Endothelial cell (in vitro differentiated cells): Measurements from ENCODE around the gene GREB1L. TPM values are rescaled to one million over a fixed set of nuclear protein-coding genes. Genes with fewer than 3 reads are reported as not detected.

Source experiments
- DNase-seq: peaks from one replicate; pipeline ENCODE4 v3.0.0; 2021; ENCODE audit warnings: low spot score
- H3K27ac Mint-ChIP-seq: one replicate; pipeline ENCODE4 v1.8.0; 2021; ENCODE audit warnings: mixed read lengths, inconsistent platforms; ENCODE audit not compliant: unreplicated experiment
- H3K27me3 Mint-ChIP-seq: one replicate; pipeline ENCODE4 v1.8.0; 2021; ENCODE audit warnings: mild to moderate bottlenecking, moderate library complexity, mixed read lengths, inconsistent platforms; ENCODE audit not compliant: unreplicated experiment
- H3K36me3 Mint-ChIP-seq: one replicate; pipeline ENCODE4 v1.8.0; 2021; ENCODE audit warnings: mild to moderate bottlenecking, low read depth, mixed read lengths, inconsistent platforms; ENCODE audit not compliant: unreplicated experiment
- H3K4me1 Mint-ChIP-seq: one replicate; pipeline ENCODE4 v1.8.0; 2021; ENCODE audit warnings: mild to moderate bottlenecking, mixed read lengths, inconsistent platforms; ENCODE audit not compliant: unreplicated experiment
- H3K4me3 Mint-ChIP-seq: one replicate; pipeline ENCODE4 v1.8.0; 2021; ENCODE audit warnings: mild to moderate bottlenecking, mixed read lengths, inconsistent platforms; ENCODE audit not compliant: unreplicated experiment
- H3K9me3 Mint-ChIP-seq: one replicate; pipeline ENCODE4 v1.8.0; 2021; ENCODE audit warnings: mixed read lengths, inconsistent platforms; ENCODE audit not compliant: unreplicated experiment
- long read RNA-seq: library from polyadenylated mRNA; unstranded; transcript quantifications from one replicate; pipeline ENCODE4 v2.0.0, GENCODE V29; 2020; ENCODE audit not compliant: unreplicated experiment
- total RNA-seq: library from RNA; stranded (reverse); fragmentation: NEBNext Ultra II Directional; extraction: Animal tissue kit (Norgen Biotek cat#: 25700); gene quantifications from one replicate; pipeline ENCODE4 v1.2.1, GENCODE V29; 2021; ENCODE audit not compliant: unreplicated experiment
- TF ChIP-seq, protein P1 (sequence below): fragments of 200-600 bp; sonication (generic); IDR thresholded peaks from one replicate; pipeline ENCODE4 v1.5.0; 2021; ENCODE audit warnings: antibody characterized with exemption; ENCODE audit not compliant: unreplicated experiment

GREB1L gene
- 105 TPM for total RNA-seq
- long read RNA-seq, partial matches to known transcripts, result 0 of 2 reads
- long read RNA-seq, other reads (novel, unspliced or antisense), result 2 of 2 reads

DNA sequence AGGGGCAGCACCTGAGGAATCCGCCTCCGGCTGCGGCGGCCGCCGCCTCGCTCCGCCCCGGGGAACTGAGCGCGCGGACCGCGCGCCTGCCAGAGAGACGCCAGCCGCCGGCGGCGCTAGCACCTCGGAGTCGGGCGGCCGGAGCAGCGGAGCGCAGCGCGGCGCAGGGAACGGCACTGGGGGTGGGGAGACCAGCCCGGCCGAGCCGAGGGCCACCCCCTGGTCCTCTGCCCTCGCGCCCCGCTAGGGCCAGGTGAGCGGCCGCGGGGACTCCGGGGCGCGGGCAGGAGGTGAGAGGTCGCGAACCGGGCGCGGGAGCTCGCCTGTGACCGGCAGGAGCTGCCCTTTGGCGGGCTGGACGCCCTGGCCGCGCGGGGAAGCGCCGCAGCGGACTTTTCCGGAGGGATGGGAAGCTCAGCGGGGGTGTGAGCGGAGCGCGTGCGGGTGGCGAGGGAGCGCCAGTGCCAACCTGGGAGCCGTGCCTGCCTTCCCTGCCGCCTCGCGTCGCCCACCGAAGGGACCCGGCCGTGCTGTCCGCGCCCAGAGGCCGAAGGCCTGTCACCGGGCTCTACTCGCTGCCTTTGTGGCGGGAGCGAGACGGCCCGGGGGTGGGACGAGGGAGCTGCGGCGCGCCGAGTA lies at the start of gene GREB1L:
TSS of gene GREB1L (plus strand) at position 92 of the 639 bp plus-strand sequence. CDS start 141,287 bp downstream, outside the sequence.
- peaks cover 16% of the 10 kb centered on the region for H3K27me3 Mint-ChIP-seq
- DNase-seq, result peak; percentile 85
- peaks cover 19% of the 10 kb centered on the region for H3K4me1 Mint-ChIP-seq
- H3K4me3 Mint-ChIP-seq, result peak within 1 kb of the TSS; percentile 98
- TF ChIP-seq, protein P1, sequence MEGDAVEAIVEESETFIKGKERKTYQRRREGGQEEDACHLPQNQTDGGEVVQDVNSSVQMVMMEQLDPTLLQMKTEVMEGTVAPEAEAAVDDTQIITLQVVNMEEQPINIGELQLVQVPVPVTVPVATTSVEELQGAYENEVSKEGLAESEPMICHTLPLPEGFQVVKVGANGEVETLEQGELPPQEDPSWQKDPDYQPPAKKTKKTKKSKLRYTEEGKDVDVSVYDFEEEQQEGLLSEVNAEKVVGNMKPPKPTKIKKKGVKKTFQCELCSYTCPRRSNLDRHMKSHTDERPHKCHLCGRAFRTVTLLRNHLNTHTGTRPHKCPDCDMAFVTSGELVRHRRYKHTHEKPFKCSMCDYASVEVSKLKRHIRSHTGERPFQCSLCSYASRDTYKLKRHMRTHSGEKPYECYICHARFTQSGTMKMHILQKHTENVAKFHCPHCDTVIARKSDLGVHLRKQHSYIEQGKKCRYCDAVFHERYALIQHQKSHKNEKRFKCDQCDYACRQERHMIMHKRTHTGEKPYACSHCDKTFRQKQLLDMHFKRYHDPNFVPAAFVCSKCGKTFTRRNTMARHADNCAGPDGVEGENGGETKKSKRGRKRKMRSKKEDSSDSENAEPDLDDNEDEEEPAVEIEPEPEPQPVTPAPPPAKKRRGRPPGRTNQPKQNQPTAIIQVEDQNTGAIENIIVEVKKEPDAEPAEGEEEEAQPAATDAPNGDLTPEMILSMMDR, result peak; percentile 43
- no peak within 1 kb of the TSS for H3K27ac Mint-ChIP-seq
- no peaks in the 10 kb centered on the region for H3K9me3 Mint-ChIP-seq
- peaks cover 8% of the 10 kb centered on the region for H3K36me3 Mint-ChIP-seq

DNA sequence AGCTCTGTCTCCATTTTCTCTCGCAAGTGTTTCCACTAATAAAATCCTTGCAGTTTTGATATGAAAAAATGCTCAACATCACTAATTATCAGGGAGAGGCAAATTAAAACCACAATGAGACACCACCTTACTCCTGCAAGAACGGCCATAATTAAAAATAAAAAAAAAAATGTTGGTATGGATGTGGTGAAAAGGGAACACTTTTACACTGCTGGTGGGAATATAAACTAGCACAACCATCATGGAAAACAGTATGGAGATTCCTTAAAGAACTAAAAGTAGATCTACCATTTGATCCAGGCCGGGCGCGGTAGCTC lies 49.8 kb upstream of the GREB1L start:
- H3K9me3 Mint-ChIP-seq, result no peaks in the 10 kb centered on the region
- H3K36me3 Mint-ChIP-seq, result no peaks in the 10 kb centered on the region
- no peak overlapping the region for H3K4me3 Mint-ChIP-seq
- DNase-seq, result no peak
- H3K27ac Mint-ChIP-seq, result no peak overlapping the region
- H3K4me1 Mint-ChIP-seq, result no peaks in the 10 kb centered on the region
- TF ChIP-seq, protein P1, result no peak
- H3K27me3 Mint-ChIP-seq, result peaks cover 2% of the 10 kb centered on the region

DNA sequence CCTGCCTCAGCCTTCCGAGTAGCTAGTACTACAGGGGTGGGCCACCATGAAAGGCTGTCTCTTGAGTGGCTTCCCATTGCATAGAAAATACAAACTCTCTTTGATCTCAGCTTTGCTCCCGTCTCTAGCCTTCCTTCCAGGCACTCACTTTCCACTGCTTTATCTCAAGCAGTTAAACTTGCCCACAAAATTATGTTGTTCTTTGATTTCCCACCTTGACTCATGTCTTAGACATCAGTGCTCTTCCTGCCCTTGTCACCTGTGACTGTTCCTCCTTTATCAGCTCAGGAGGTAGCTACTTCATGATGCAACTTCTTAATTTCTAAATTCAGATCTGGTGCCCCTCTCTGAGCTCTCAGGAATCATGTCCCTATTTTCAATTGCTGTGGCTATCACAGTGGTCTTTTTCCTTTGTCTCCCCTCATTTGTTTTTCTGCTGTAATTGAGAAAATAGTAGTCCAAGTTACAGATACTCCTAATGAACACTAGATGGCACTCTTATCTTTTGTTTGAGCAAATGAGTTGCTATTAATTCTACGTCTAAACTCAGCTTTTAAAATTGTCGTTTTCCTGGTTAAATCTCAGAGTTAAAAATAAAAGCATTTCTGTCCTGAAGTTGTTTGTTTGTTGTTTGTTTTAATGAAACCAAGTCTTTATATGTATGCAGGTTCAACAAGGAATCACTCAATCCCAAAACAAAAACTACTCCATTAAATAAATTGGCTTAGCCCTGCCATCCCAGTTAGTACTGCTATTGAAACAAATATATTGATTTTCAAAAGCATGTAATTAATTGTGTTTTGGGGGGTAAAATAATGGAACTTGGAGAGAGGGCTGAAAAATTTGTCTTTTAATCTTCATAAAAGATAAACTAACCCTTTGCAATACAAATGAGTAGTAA lies 46.9 kb upstream of the GREB1L start:
- TF ChIP-seq, protein P1, result peak; percentile 88
- H3K4me3 Mint-ChIP-seq, result no peak overlapping the region
- H3K27ac Mint-ChIP-seq, result no peak overlapping the region
- no peaks in the 10 kb centered on the region for H3K4me1 Mint-ChIP-seq
- no peaks in the 10 kb centered on the region for H3K9me3 Mint-ChIP-seq
- no peaks in the 10 kb centered on the region for H3K27me3 Mint-ChIP-seq
- H3K36me3 Mint-ChIP-seq, result no peaks in the 10 kb centered on the region
- DNase-seq, result no peak

DNA sequence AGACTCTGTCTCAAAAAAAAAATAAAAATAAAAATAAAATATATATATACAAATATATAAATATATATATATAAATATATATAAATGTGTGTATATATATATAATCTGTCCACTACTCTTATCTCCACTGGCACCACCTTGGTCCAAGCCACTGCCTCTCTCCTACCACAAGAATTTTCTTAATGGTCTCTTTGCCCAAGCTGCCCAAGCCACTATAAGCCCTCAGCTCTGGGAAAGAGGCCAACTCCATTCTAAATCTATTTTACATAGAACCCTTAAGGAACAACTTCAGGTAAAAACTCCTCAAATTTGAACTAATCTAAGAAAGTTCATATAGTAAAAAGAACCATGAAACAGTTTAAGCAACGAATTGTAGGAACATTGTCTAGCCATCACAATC lies 45.6 kb upstream of the GREB1L start:
- TF ChIP-seq, protein P1, result no peak
- Mint-ChIP-seq H3K36me3 (no peaks in the 10 kb centered on the region), H3K4me3 (no peak overlapping the region), H3K27ac (no peak overlapping the region), H3K9me3 (no peaks in the 10 kb centered on the region), H3K4me1 (no peaks in the 10 kb centered on the region), H3K27me3 (no peaks in the 10 kb centered on the region)
- DNase-seq, result no peak

DNA sequence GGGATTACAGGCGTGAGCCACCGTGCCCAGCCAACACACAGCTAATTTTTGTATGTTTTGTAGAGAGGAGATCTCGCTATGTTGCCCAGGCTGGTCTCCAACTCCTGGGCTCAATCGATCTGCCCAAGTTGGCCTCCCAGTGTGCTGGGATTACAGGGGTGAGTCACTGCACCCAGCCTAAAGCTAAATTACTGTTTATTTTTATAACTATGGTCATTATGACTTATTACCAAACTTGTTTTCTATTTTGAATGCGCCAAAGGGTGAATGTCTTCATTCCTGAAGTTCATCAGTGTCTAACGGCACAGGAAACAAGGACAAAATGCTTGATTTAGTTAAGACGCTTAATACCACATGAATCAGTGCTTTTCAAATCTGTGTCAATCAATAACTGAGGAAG lies 38.9 kb upstream of the GREB1L start:
- Mint-ChIP-seq H3K4me1 (no peaks in the 10 kb centered on the region), H3K4me3 (no peak overlapping the region), H3K27me3 (no peaks in the 10 kb centered on the region), H3K36me3 (no peaks in the 10 kb centered on the region), H3K27ac (no peak overlapping the region), H3K9me3 (no peaks in the 10 kb centered on the region)
- TF ChIP-seq, protein P1, result no peak
- no peak for DNase-seq
